Pancreas (tissue), 10 donors: ENCODE measurements around the gene MED4. TPM values are rescaled to one million over a fixed set of nuclear protein-coding genes. Genes with fewer than 3 reads are reported as not detected.

Experiments
- ATAC-seq, 4 donors: fragments of 200-7000 bp; cut with Tn5 transposase; one replicate each; pipeline versions ENCODE4 v1.8.0 to v1.9.1; 2020; ENCODE audit warnings: mild to moderate bottlenecking in 4 of 4, moderate library complexity in 4 of 4
- DNase-seq, 6 donors: peaks; one replicate each; pipeline ENCODE4 v3.0.0-alpha.2; 2020
- FAIRE-seq: peaks from 2 replicates; lab custom pipeline; 2012; peaks lifted over from hg19 to GRCh38; lab: Jason Lieb, UNC
- H3K27ac ChIP-seq, 4 donors: fragments of 200-600 bp; sonication (generic); 1 replicate in 3 of 4; 2 replicates in 1 of 4; pipeline versions ENCODE4 v1.5.0 to v1.8.0; 2020
- H3K27me3 ChIP-seq, 4 donors: fragments of 200-600 bp; one replicate each; pipeline ENCODE4 v1.8.0; 2021
- H3K36me3 ChIP-seq, 3 donors: fragments of 200-600 bp; sonication (generic) in 1 of 3; one replicate each; pipeline versions ENCODE4 v1.5.0 to v1.8.0; 2020 to 2021
- H3K4me1 ChIP-seq, 3 donors: fragments of 200-600 bp; one replicate each; pipeline ENCODE4 v1.8.0; 2021
- H3K4me3 ChIP-seq, 4 donors: fragments of 200-600 bp; sonication (generic) in 2 of 4; one replicate each; pipeline versions ENCODE4 v1.5.0 to v1.8.0; 2020 to 2021
- H3K9me3 ChIP-seq, 4 donors: fragments of 200-600 bp; one replicate each; pipeline ENCODE4 v1.8.0; 2021
- CTCF ChIP-seq, 4 donors: fragments of 200-600 bp; sonication (generic) in 3 of 4; IDR thresholded peaks; one replicate each; pipeline versions ENCODE4 v1.5.0 to v1.8.0; 2021; ENCODE audit warnings: antibody characterized with exemption in 4 of 4
- WGBS, 2 donors: extraction: QIAGEN DNeasy Blood & Tissue Kit; methylation state at CpG; one replicate each; pipeline ENCODE4 v1.1.7; 2013; 5-methylcytosine and 5-hydroxymethylcytosine counted together
- intact Hi-C, 3 donors: fragments of 100-400 bp; cut with DNase I; formaldehyde crosslinking; loops; one replicate each; pipeline versions ENCODE4 v1.11.1 to v1.14.2; 2022
- polyA plus RNA-seq, 2 donors: library from polyadenylated mRNA; stranded (reverse); fragments of 200-250 nt; gene quantifications; one replicate each; pipeline ENCODE4 v1.2.3, GENCODE V29; 2013
- total RNA-seq, 6 donors: library from RNA; stranded (reverse); fragmentation: NEBNext Ultra II Directional in 4 of 6; extraction: Animal tissue kit (Norgen Biotek cat#: 25700) in 4 of 6; gene quantifications; one replicate each; pipeline versions ENCODE4 v1.2.1 to v1.2.4, GENCODE V29; 2021 to 2023
- donor health status: healthy with polysubstance abuse.
- donor health status: DM: no; HTN: no; CAD: no; lungs with moderate emphysema.
- donor health status: DM: no; HTN: no; CAD: no.
- donor health status: control.
- donor health status: control.
- donor health status: Bipolar disorder and iron deficiency.
- donor health status: DM: yes; HTN: yes; CAD: no.
- donor health status: DM: no; HTN: no; CAD: no.
- donor health status: DM: no; HTN: no; CAD: no.
- donor health status: DM: yes; HTN: yes; CAD: no.

Gene MED4
- total and polyA plus RNA-seq, 8 donors, result 12.0 to 34.9 (median 16.4) TPM

GRCh38 chr13:48132961-48133360 is 38.1 kb upstream of the MED4 start:
- Histone ChIP-seq H3K27me3 (no peaks in the 10 kb centered on the region), H3K4me3 (no peak overlapping the region), H3K36me3 (no peaks in the 10 kb centered on the region), H3K9me3 (no peaks in the 10 kb centered on the region), H3K27ac (no peak overlapping the region), H3K4me1 (no peaks in the 10 kb centered on the region)
- FAIRE-seq, result no peak
- 47 to 61% methylated on average over 3 of the region's 3 CpGs for WGBS, 2 donors
- no peak for DNase-seq
- no peak for TF ChIP-seq CTCF (IDR thresholded peaks at IDR 0.05)
- intact Hi-C loops, result loop anchor here in 1 of 3 donors (10.0 kb wide), 1 partner anchor 442 kb away; no protein-coding TSS in a partner anchor
- no peak for ATAC-seq

DNA sequence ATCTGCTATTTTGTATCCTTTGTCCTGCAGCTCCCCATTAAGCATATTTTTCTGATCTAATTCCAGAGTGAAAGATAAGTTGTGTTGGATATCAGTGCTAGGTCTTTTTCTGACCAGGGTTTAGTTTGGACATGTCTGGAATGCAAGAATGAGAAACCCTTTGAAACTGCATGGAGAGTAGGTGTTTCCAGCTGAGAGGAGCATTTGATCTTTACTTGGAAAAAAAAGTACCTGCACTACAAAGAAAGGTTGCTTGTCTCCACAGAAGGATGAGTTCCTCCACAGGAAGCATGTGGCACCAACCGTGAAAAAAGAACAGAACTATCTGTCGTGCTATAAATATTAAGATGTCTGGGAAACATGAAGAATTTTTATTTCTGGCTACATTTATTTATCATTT is 36.6 kb upstream of the MED4 start:
- no peak overlapping the region for H3K27ac ChIP-seq
- no peak for FAIRE-seq
- intact Hi-C loops, result loop anchor here in 1 of 3 donors (10.0 kb wide), 1 partner anchor 443 kb away; no protein-coding TSS in a partner anchor
- no peak for ATAC-seq
- WGBS, 2 donors, result 49 to 60% methylated on average over 2 of the region's 2 CpGs
- no peaks in the 10 kb centered on the region for H3K36me3 ChIP-seq
- no peaks in the 10 kb centered on the region for H3K27me3 ChIP-seq
- no peak for DNase-seq
- H3K4me3 ChIP-seq, result no peak overlapping the region
- TF ChIP-seq CTCF (IDR thresholded peaks at IDR 0.05), result no peak
- no peaks in the 10 kb centered on the region for H3K9me3 ChIP-seq
- no peaks in the 10 kb centered on the region for H3K4me1 ChIP-seq

DNA sequence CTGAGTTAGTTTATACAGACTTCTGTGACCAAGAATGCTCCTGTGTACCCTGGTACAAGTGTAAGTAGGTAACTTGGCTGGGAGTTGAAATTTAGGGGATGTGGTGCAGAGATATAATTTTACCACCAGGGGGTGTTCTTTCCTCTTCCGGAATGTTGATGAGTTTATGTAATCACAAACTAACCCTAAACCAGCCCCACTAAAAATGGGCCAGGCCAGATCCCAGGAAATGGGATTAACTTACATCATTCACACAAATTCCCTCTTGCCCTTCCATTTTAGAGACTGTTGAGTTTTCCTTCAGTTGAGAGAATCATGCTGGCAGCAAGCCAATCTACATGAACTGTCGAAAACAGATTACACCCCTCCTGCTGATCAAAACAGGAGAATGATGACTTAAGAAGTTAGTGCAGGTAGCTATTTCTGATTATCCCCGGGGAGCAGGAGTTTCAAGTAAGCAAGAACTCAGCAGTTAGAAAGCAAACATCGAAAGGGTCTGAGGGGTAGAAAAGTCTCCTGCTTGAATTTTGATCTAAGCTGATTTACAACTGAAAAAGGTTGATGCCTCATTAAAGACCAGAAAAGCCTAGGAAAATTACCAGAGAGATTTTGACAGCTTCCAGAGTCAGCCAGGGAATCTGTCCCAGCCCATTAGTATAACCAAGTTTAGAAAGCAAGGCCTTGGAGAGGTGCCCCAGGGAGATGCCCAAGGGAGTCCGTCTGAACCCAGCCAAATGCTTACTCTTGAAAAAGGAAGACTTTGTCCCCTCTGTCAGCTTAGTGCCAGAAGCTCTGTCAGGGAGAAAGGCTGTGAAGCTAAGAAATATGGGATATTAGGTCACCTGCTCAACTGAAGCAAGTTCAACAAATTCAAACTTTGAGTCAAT is 32.3 kb upstream of the MED4 start:
- Histone ChIP-seq H3K9me3 (no peaks in the 10 kb centered on the region), H3K4me1 (no peaks in the 10 kb centered on the region), H3K36me3 (no peaks in the 10 kb centered on the region), H3K4me3 (no peak overlapping the region), H3K27ac (peak overlapping the region in 1 of 4 donors; percentile 8), H3K27me3 (no peaks in the 10 kb centered on the region)
- peak in 2 of 6 donors; percentile 29 for DNase-seq
- WGBS, 2 donors, result 24 to 34% methylated on average over 5 of the region's 5 CpGs
- intact Hi-C loops, result no loop called here
- peak; percentile 78 for FAIRE-seq
- peak; percentile 59 to 89 (median 75) for TF ChIP-seq CTCF (IDR thresholded peaks at IDR 0.05)
- ATAC-seq, result peak; percentile 83 to 96 (median 94)

GRCh38 chr13:48125794-48126228 is 30.9 kb upstream of the MED4 start:
- ATAC-seq, result peak; percentile 38 to 75 (median 44)
- intact Hi-C loops, result no loop called here
- Histone ChIP-seq H3K4me3 (no peak overlapping the region), H3K27ac (peak overlapping the region in 2 of 4 donors; percentile 45 to 53), H3K9me3 (no peaks in the 10 kb centered on the region), H3K4me1 (no peaks in the 10 kb centered on the region), H3K36me3 (no peaks in the 10 kb centered on the region), H3K27me3 (no peaks in the 10 kb centered on the region)
- FAIRE-seq, result no peak
- TF ChIP-seq CTCF (IDR thresholded peaks at IDR 0.05), result no peak
- DNase-seq, result no peak
- WGBS, 2 donors, result 29 to 35% methylated on average over 7 of the region's 7 CpGs

DNA sequence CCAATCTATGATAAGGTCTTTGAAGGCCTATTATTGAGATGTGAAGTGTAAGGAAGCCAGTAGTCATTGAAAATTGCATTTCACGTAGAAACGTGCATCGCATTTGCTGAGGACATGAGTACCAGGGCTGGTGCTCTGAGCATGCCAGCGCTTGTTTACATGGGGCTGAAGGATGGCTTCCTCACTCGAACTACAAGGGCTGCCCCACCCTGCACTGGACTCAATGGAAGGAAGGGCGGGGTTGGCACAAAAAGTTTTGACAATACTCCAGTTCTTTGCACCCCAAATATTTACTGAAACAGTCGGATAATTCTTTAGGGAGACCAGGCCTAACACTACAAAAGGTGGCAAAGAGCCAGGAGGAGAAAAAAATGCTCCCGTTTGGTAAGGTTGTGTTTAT is 28.9 kb upstream of the MED4 start:
- 63 to 66% methylated on average over 8 of the region's 8 CpGs for WGBS, 2 donors
- Histone ChIP-seq H3K36me3 (no peaks in the 10 kb centered on the region), H3K27me3 (no peaks in the 10 kb centered on the region), H3K4me3 (no peak overlapping the region), H3K9me3 (no peaks in the 10 kb centered on the region), H3K27ac (no peak overlapping the region), H3K4me1 (no peaks in the 10 kb centered on the region)
- TF ChIP-seq CTCF (IDR thresholded peaks at IDR 0.05), result no peak
- FAIRE-seq, result no peak
- ATAC-seq, result no peak
- no peak for DNase-seq
- intact Hi-C loops, result no loop called here
